Measurements from ENCODE around the gene TP63. TPM values are rescaled to one million over a fixed set of nuclear protein-coding genes. Genes with fewer than 3 reads are reported as not detected.

The TP63 gene
- total RNA-seq, 1 experiment from 2014 or later: 3.6 TPM

- peaks cover 39% of the 10 kb centered on the region for H3F3A ChIP-seq (ENCODE audit: insufficient read depth, low read depth)
- CTCF ChIA-PET: no interaction called here
- no peaks in the 10 kb centered on the region for H4K20me1 ChIP-seq (ENCODE audit: insufficient read depth)
- H3K9me2 ChIP-seq (ENCODE audit: insufficient read depth): no peaks in the 10 kb centered on the region
- intact Hi-C loops (cut with micrococcal nuclease; ENCODE audit: unreplicated experiment): loop anchor here (10.0 kb wide), 1 partner anchor 988 kb away; no protein-coding TSS in a partner anchor
- no TSS peak for BruUV-seq (replicated peaks)
- H3K9me3 ChIP-seq (ENCODE audit: insufficient read depth, low read depth): peaks cover 64% of the 10 kb centered on the region
- no peak overlapping the region for H3K4me3 ChIP-seq
- peaks cover 9% of the 10 kb centered on the region; the same call in 1 of the 2 replicates for H3K36me3 ChIP-seq (ENCODE audit: low read depth)
- H3K4me2 ChIP-seq: no peak overlapping the region
- POLR2A ChIA-PET (ENCODE audit: unreplicated experiment): no interaction called here
- H3K27ac ChIP-seq: peak overlapping the region; percentile 93
- DNase-seq: no peak
- TF ChIP-seq, protein P1, sequence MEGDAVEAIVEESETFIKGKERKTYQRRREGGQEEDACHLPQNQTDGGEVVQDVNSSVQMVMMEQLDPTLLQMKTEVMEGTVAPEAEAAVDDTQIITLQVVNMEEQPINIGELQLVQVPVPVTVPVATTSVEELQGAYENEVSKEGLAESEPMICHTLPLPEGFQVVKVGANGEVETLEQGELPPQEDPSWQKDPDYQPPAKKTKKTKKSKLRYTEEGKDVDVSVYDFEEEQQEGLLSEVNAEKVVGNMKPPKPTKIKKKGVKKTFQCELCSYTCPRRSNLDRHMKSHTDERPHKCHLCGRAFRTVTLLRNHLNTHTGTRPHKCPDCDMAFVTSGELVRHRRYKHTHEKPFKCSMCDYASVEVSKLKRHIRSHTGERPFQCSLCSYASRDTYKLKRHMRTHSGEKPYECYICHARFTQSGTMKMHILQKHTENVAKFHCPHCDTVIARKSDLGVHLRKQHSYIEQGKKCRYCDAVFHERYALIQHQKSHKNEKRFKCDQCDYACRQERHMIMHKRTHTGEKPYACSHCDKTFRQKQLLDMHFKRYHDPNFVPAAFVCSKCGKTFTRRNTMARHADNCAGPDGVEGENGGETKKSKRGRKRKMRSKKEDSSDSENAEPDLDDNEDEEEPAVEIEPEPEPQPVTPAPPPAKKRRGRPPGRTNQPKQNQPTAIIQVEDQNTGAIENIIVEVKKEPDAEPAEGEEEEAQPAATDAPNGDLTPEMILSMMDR (conservative IDR thresholded peaks at IDR 0.05): no peak
- TF ChIP-seq EZH2 (IDR thresholded peaks at IDR 0.05; ENCODE audit: low read depth): no peak
- H3K4me1 ChIP-seq (replicated peaks; ENCODE audit: insufficient read depth): peaks cover 68% of the 10 kb centered on the region
- no peak overlapping the region for H2AFZ ChIP-seq
- H3K27me3 ChIP-seq (ENCODE audit: insufficient read depth, low read depth): no peaks in the 10 kb centered on the region
- no peaks in the 10 kb centered on the region for H3K79me2 ChIP-seq (ENCODE audit: low read depth)
Observed at GRCh38 chr3:189942948-189943347, 311.8 kb downstream of the TP63 start.

DNA sequence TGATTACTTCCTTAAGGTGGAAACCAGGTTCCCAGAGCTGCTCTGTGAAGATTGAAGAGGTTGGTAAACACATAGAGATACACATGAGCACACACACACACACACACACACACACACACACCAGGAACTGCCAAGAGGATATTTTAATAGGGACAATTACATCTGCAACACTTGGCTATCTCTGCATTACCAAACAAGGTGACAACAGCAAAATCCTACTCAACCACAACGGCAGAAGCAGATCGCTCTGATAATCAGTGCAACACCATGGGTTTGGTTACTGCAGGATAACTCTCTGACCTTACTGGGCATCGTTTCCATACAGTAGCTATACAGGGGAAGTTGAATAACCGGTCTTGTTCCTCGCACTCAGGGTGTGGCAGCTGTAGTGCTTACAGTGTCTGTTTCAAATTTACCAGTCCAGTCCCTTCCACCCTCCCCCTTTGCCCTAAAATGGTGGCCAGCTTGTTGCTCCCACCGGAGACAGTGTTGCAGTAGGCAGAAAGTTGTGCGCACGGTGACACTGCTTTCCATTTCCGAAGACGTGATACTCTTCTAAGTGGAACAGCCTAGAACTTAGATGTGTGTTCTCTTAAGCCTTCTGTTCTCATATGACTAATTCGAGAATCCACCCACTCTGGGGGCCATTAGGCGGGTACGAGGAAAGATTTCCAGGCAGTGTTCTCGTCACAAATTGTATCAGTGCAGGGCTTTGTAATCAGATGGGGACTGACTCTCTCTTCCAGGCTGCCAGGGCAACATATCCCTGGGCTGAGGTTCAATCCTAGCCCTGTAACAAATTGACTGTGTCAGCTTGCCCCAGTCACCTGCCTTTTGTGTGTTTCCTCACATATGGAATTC lies 313.3 kb downstream of the TP63 start:
- intact Hi-C loops (cut with micrococcal nuclease; ENCODE audit: unreplicated experiment): loop anchor here (1.0 to 10.0 kb wide), 9 partner anchors 102 to 990 kb away; no protein-coding TSS in a partner anchor
- peak; percentile 88 to 99 for DNase-seq
- Histone ChIP-seq H3K9me3 (ENCODE audit: insufficient read depth, low read depth) (peaks cover 62% of the 10 kb centered on the region), H3K9me2 (ENCODE audit: insufficient read depth) (no peaks in the 10 kb centered on the region), H3K4me3 (no peak overlapping the region), H3K27ac (peak overlapping the region; percentile 93), H3K36me3 (ENCODE audit: low read depth) (peaks cover 9% of the 10 kb centered on the region; the same call in 1 of the 2 replicates), H3K27me3 (ENCODE audit: insufficient read depth, low read depth) (no peaks in the 10 kb centered on the region), H3F3A (ENCODE audit: insufficient read depth, low read depth) (peaks cover 24% of the 10 kb centered on the region), H3K79me2 (ENCODE audit: low read depth) (no peaks in the 10 kb centered on the region), H3K4me2 (peak overlapping the region; percentile 50), H3K4me1 (replicated peaks; ENCODE audit: insufficient read depth) (peaks cover 63% of the 10 kb centered on the region), H2AFZ (peak overlapping the region; percentile 39), H4K20me1 (ENCODE audit: insufficient read depth) (no peaks in the 10 kb centered on the region)
- TSS peak; percentile 67 for BruUV-seq (replicated peaks)
- CTCF ChIA-PET: interaction anchor here (0.5 to 1.0 kb wide), 4 partner anchors 100 to 1990 kb away, joined by 3 to 4 read pairs (median 3); no protein-coding TSS in a partner anchor
- POLR2A ChIA-PET (ENCODE audit: unreplicated experiment): interaction anchor here (0.5 to 1.3 kb wide), 12 partner anchors 29 to 640 kb away, joined by 3 to 21 read pairs (median 5); no protein-coding TSS in a partner anchor
- no peak for TF ChIP-seq EZH2 (IDR thresholded peaks at IDR 0.05; ENCODE audit: low read depth)
- TF ChIP-seq, protein P1 (conservative IDR thresholded peaks at IDR 0.05): no peak

DNA sequence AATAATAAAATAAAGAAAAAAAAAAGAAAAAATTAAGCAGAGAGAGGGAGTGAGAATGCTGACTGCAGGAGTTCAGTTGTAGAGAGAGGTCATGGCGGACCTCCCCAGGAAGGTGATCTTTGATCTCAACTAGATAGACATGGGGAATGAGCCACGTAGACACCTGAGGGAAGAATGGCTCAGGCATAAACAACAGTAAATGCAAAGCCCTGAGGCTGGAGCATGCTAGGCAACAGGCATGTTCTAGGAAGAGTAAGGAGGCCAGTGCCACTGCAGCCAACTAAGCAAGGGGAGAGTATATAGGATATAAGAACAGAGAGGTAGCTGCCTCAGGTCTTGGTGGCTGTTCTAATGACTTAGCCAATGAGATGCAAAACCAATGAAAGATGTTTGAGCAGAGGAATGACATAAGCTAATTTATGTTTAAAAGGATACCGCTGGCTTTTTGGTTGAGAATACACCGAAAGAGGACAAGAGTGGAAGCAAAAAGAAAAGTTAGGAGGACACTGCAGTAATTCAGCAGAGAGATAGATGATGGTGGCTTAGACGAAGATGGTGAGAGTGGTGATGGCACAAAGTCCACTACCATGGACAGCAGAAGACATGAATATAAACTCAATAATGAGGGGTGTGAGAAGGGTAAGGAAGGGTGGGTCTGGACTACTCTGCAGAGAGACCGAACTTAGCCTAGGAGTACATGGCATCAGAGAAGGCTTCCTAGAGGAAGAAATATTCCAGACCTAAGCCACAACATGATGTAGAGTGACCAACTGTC lies 314.9 kb downstream of the TP63 start:
- Histone ChIP-seq H3K4me1 (replicated peaks; ENCODE audit: insufficient read depth) (peaks cover 63% of the 10 kb centered on the region), H3K27ac (no peak overlapping the region), H3K4me3 (no peak overlapping the region), H3K4me2 (no peak overlapping the region), H3K79me2 (ENCODE audit: low read depth) (no peaks in the 10 kb centered on the region), H3K36me3 (ENCODE audit: low read depth) (peaks cover 9% of the 10 kb centered on the region; the same call in 1 of the 2 replicates), H4K20me1 (ENCODE audit: insufficient read depth) (no peaks in the 10 kb centered on the region), H3K9me2 (ENCODE audit: insufficient read depth) (no peaks in the 10 kb centered on the region), H3K27me3 (ENCODE audit: insufficient read depth, low read depth) (no peaks in the 10 kb centered on the region), H2AFZ (no peak overlapping the region), H3K9me3 (ENCODE audit: insufficient read depth, low read depth) (peaks cover 63% of the 10 kb centered on the region), H3F3A (ENCODE audit: insufficient read depth, low read depth) (peaks cover 21% of the 10 kb centered on the region)
- CTCF ChIA-PET: no interaction called here
- POLR2A ChIA-PET (ENCODE audit: unreplicated experiment): no interaction called here
- no peak for TF ChIP-seq EZH2 (IDR thresholded peaks at IDR 0.05; ENCODE audit: low read depth)
- TF ChIP-seq, protein P1 (conservative IDR thresholded peaks at IDR 0.05): no peak
- peak in 1 of 2 experiments; percentile 15 for DNase-seq
- intact Hi-C loops (cut with micrococcal nuclease; ENCODE audit: unreplicated experiment): loop anchor here (2.0 to 10.0 kb wide), 5 partner anchors 235 to 991 kb away; no protein-coding TSS in a partner anchor
- BruUV-seq (replicated peaks): no TSS peak

Data from PC-9 (cell line).